Fibroblast of skin of right biceps (primary cell): ENCODE measurements around the gene NPBWR2.

Experiments used
- DNase-seq: peaks from one replicate; pipeline ENCODE4 v3.0.0-alpha.2; 2013

NPBWR2 gene

DNA sequence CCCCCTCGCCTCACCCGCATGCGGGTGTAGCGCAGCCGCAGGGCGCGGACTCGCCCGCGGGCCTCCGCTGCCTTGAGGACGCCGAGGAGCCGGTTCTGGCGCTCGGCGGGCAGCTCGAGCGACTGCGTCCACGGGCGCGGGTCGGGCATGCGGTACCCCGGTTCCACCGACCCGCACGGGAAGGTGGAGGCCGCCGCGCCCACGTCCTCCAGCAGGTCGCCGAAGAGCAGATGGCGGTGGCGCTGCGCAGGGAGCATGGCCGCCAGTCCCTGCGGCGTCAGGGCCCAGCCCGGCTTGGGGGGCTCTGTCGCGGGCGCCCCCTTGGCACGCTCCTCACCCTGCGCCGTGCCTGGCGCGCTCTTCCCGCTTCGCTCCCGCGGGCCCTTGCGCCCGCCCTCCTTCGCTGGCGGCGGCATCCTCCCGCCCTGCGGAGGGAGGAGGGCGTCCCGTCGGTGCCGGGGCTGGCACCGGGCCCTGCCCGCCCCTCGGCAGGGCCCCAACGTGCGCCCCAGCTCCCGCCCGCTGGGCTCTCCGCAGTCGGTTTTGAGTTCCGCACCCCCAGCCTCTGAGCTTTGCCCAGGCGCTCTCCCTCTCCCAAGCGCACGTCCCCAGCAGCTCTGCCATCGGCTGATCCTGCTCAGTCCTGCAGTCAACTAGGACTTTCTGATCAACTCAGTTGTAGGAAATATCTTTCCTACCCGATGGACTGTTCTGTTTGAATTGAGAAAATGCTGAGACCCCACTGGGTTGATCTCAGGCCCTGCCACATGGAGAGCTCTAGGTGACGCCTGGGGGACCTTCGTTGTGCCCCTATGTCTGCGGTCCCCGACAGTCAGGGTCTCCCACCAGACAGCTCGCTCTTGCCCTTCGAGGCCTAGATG lies 23.3 kb downstream of the NPBWR2 start, which contains the start of gene LKAAEAR1:
TSS of gene LKAAEAR1 (minus strand) at position 595 of the 881 bp plus-strand sequence. CDS start at position 416, 179 bp downstream.
- no peak for DNase-seq

DNA sequence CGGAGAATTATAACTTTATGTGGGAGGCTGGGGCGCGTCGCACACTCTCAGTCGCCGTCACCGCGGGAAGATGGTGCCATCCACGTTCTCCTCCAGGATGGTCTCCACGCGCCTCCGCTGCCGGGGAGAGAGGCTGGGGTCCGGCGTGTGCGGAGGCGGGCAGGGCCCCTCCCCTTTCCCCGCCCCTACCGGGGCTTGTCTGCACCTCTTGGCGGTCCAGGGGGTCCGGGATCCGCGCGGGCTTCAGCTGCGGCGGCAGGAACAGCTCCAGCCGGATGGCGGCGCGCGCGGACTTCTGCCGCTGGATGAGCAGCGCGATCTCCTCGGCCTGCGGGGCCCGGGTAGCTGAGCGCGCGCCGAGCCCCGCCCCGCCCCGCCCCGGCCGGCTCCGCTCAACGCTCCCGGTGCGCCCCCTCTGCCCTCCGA lies 24.0 kb downstream of the NPBWR2 start:
- DNase-seq, result peak; percentile 74

DNA sequence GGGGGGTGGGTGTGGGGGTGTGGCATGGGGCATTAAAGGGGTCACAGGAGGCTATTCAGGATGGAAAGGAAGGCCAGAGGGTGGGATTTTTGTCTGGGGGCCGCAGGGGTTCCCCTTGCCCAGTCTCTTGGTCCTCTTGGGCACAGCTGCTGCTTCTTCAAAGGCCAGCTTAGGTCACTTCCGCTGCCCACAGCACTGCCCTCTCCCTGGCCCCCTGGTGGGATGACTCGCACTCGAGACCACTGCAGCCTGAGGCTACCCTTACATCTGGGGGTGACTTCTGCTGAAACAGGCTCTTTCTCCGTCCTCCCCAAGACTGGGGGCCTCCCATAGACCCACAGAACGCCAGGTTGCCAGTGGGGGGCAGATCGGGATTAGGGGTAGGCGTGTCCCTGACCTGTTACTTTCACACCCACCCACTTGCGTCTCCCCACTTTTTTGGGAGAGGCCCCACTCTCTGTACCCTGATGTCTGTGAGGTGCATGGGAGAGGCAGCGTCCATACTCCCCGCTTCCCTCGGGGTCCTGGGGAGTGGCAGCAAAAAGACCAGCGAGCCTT lies 24.5 kb downstream of the NPBWR2 start:
- no peak for DNase-seq

DNA sequence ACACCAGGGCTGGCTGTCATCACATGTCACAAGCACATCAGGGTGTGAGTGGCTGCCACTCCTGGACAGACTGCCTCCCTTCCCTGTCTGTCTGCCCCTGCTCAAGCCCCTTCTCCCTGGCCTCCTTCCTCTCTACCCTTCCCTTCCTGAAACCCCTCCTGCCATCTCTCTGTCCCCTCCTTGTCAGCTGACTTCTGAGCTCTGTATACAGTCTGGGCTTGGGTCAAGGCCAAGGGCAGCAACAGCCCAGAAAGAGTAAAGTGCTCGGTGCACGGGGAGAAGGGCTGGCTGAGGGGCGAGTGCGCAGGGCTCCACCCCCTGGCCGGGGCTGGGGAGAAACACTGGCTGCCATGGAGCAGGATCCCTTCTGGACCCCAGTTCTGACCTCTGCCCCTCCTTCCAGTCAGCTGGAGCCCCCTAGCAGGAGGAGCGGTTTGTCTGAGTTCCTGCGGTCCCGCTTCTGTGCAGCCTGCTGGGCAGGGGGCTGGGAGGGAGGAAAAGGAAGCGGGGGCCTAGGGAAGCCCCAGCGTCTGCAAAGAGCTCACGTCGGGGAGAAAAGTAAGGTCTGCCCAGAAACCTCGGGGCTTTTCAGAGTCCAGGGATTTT lies 25.1 kb downstream of the NPBWR2 start:
- DNase-seq, result no peak

DNA sequence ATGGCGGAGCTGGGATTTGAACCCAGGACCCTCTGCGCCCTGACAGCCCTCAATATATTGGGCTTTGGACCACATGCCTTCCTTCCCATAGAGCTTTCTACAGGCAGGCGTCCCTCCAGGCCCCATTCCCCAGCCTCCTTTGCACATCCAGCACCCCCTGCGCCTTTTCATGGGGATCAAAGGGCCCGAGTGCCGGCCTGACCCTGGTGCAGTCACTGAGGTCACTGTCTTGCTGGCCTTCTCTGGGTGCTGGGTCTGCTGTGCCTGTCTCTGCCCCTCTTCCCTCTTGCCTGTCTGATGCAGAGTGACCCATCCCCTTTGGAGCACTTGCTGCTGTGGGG lies 25.8 kb downstream of the NPBWR2 start:
- DNase-seq, result no peak

DNA sequence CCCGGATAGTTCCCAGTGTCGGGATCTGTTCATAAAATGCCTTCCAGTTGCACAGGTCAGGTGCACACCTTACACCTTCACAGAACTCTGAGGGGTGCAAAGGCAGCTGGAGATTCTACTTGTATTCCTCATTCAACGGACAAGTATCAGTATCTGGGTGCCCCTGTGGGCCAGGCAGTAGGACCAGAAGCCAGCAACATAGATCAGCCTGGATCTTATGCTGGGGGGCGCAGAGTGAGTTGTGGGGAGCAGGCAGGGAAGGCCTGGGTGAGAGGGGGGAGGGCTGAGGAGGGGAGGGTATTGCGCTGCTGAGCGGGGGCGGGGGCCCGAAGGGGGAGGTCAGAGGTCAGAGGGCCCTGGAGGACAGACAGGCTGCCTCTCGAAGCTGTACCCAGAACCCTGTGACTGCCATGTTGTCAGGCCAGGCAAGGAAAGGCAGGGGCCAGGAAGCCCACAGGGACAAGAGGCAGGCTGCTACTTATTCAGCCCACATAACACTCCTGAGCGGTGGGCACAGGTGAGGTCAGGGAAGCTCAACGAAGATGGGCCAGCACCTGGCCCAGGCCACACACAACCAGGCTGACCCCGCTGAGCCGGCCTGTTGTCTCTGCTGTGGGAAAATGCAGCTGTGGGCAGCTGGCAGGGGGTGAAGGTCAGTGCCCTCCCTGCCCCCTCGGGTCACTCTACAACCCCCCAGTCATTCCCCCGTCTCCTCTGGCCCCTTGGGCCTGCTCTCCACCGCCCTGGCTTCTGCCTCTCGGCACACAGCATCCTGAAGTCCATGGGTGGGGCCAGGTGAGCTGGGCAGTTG lies 26.3 kb downstream of the NPBWR2 start:
- DNase-seq, result no peak

DNA sequence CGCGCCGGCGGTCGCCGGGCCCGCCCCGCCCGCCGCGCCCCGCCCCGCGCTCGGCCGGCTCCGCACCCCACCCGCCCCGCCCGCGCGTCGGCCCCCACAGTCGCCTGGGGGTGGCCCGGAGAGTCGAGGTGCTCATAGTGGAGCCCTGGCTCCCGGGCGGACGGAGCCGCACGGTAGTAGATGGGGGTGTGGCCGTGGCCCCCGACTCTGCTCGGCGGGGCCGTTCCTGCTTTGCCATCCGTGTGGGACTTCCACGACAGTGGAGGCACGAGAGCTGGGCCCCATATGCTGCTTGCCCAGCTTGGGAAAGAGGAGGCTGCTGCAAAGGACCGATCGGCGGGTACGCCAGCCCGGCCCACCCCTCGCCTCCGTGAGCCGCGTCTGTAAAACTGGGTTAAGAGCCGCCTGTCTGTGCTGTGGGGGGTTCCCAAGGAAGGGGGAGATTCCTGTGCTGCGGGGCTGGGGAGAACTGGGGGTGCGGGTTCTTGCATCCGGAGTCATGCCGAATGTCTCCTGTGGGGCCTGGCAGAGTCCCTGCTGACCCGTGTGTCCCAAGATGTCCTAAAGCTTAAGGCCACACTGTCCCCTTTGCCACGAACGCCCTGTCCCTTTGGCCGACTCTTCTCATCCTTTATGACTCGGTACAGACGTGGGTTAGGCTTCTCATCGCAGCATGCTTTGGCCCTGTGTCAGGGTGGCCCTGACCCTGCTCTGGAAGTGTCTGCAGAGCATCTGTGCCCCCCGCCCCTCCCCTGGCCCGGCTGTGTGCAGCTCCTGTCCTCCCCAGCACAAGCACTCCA lies 27.2 kb downstream of the NPBWR2 start, which contains the start of gene OPRL1:
TSS of gene OPRL1 (plus strand) at position 70 of the 800 bp plus-strand sequence. CDS start 12,639 bp downstream, outside the sequence.
- DNase-seq, result no peak

DNA sequence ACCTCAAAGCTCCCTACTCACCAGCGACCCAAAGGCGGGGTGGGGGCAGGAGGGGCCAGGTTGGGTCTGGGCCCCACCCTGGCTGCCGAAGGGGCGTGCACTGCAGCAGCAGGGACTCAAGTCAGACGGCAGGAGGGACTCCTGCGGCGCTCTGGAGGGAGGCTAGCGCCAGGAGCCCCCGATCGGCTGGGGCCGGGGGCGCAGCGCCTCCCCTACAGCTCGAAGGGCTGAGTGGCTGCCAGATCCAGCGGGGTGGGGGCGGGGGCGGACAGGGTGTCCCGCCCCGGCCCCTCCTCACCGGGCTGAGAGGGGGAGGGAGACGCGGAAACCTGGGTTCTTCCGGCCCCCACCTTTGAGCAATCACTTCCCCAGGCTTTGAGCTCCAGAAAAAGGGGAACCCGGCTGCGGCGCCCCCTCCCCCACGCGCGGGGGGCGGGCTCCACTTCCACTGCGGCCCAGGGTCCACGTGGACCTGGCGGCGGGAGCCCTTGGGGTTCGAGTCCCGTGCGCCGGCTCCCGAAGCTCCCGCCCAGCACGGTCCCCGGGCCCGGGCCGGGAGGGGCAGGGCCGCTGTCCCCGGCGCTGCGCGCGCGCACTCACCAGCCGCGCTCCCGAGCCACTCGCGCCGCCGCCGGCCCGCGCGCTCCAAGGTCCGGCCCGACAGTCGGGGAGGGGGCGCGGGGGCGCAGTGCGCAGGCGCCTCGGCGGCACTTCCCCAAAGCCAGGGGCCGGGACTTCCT lies 27.9 kb downstream of the NPBWR2 start, which contains the start of gene RGS19:
TSS of gene RGS19 (minus strand) at position 246 of the 740 bp plus-strand sequence. CDS start 2,632 bp downstream, outside the sequence.
- peak; percentile 72 for DNase-seq

DNA sequence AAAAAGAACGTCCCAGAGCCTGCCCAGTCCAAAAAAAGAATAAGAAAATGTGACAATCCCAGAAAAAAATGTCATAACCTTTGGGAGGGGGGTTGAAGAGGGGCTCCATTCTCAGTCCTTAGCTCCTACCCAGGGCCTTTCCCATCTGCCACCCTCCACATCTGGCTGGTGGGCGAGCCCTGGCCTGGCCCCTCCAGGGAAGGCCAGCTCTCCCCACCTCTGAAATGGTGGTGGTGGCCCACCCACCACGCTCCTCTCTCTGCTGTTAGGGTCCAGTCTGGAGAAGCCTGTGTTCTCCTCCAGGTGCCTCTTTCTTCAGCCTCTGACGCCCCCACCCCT lies 28.5 kb downstream of the NPBWR2 start:
- no peak for DNase-seq

DNA sequence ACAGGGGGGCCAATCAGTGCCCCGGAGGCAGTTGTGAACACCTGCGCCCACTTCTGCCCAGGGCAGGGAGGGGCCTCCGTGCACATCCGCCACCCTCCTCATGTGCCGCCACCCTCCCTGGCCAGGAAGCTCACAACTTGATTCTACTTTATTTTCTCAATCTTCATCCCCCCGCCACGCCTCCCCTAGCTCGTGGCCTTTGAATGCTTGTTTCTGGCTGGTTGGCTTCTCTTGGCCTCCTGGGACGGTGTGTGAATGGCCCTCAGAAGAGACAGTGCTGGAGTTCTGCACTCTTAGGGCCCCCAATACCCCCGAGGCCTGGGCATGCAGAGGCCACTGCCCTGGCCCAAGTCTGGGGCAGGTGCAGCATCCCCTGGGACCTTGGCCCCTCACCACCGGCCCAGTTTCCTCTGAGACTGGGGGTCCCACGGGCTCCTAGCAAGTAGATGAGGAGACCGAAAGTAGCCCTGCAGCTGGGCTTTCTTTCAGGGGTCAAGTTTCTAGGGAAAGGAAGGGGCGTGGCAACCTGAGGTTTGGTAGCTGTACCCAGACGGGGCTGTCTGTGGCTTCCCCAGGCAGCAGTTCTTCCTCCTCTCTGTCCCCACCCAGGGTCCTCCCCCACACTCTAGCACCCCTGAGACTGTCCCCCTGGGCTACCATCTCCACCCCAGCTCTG lies 29.4 kb downstream of the NPBWR2 start:
- no peak for DNase-seq

DNA sequence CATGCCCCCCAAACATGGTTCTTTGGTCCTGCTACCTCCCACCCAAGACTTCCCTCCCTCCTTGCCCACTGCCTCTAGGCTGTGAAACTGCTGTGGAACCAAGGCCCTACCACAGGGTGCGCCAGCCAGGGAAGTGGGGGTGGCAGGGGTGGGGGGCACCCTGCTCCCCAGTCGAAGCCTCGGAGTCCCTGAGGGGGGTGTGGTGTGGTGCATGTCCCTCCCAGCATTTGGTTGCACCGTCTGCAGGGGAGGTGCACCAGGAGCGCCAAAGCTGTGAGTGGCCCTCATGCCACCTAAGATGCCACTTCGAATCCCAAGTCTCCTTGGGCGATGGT lies 29.9 kb downstream of the NPBWR2 start:
- DNase-seq, result no peak

DNA sequence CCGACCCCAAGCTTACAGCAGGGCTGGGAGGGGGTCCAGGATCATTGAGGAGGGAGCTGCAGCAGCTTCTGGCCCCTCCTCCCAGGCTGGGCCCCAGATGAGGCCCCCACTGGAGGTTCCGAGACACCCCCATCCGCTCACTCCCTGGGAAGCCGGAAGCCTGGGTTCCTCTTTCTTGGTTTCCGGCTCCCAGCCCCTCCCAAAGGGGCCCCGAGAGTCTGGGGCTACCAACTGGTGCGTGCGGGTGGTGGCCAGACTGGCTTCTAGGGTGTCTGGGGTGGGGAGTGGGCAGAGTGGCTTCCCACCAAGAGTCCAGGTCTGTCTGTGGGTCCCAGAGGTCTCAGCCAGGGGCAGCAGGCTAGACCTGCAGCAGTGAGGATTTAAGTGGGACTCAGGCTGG lies 30.3 kb downstream of the NPBWR2 start:
- DNase-seq, result no peak

DNA sequence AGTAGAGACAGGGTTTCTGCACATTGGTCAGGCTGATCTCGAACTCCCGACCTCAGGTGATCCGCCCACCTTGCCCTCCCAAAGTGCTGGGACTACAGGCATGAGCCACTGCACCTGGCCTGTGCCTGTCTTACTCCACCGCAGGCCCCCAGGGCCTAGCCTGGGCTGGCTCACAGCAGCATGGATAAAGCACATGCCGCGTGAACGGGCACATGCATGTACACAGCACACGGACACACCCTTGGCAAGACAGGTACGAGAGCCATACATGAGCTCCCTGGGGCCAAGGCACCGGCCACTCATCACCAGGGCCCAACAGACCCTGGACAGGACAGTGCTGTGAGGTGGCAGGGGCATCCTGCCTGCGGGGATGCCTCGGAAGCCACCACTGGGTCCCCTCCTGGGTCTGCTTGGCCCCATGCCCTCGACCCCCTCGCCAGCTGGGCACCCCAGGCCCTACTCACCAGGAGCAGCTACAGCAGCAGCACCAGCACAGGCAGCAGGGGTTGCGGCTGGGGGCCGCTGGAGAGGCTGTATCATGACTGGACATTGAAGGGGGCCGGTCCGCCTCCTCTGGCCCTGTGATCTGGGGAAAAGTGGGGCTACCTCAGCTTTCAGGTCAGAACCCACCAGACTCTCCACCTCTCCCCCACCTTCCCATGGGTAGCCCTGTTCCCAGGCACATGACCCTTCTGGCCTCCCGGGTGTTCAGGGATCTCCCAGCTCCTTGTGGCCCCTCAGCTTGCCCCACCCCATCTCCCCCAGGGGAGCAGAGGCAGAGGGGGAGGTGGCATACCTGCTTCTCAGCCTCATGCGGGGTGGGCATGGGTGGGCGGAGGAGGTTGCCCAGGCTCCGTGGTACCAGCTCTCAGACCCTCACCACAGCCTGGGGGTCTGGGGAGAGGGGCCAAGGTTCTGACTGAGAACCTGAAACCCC lies 31.0 kb downstream of the NPBWR2 start:
- DNase-seq, result no peak

DNA sequence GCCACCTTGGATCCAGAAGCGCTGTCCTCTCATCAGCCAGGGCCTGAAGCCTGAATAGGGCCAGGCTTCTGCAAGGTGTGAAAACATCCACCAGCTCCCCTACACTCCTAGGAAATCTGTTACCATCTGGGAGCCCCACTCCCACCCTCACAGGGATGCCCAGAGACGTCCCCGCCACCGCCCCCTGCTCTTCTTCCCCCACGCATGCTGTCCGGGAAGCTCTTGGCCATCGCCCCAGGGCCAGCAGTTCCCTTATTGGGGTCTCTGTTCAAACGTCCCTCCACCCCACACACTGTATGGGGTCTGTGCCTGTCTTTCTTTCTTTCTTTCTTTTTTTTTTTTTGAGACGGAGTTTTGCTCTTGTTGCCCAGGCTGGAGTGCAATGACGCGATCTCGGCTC lies 31.8 kb downstream of the NPBWR2 start:
- no peak for DNase-seq

DNA sequence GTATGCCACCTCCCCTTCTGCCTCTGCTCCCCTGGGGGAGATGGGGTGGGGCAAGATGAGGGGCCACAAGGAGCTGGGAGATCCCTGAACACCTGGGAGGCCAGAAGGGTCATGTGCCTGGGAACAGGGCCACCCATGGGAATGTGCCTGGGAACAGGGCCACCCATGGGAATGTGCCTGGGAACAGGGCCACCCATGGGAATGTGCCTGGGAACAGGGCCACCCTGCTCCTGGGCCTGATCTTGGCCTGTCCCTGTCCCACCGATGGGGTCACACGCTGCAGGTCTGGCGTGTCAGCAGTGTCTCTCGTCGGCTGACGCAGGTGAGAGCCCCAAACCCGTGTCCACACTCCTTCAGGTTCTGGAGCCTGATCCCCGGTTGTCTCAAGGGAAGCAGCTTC lies 32.4 kb downstream of the NPBWR2 start:
- DNase-seq, result no peak

DNA sequence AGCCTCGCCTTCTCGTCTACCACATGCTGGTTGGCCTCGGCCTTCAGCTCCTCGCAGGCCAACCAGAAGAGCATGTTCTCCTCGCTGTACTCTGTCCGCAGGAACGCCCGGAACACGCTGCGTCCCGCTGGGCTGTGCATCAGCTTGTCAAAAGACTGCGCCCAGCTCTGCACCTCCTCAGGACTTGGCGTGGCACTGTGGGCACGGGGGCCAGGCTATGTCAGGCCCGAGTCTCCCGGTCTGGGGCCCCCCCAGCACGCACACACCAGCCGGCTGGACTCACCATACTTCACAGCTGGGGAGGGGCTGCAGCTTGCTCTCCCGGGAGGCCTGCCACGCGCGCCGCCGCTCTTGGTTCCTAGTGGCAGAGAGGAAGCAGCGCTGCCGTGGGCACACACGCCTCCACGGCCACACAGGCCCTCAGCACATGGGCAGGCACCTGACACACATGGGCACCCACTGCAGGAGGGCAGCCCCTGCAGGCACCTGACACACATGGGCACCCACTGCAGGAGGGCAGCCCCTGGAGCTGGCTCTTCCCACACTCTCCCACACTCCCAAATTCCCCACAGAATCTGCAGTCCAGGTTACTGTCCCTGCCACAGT lies 33.1 kb downstream of the NPBWR2 start:
- DNase-seq, result no peak

DNA sequence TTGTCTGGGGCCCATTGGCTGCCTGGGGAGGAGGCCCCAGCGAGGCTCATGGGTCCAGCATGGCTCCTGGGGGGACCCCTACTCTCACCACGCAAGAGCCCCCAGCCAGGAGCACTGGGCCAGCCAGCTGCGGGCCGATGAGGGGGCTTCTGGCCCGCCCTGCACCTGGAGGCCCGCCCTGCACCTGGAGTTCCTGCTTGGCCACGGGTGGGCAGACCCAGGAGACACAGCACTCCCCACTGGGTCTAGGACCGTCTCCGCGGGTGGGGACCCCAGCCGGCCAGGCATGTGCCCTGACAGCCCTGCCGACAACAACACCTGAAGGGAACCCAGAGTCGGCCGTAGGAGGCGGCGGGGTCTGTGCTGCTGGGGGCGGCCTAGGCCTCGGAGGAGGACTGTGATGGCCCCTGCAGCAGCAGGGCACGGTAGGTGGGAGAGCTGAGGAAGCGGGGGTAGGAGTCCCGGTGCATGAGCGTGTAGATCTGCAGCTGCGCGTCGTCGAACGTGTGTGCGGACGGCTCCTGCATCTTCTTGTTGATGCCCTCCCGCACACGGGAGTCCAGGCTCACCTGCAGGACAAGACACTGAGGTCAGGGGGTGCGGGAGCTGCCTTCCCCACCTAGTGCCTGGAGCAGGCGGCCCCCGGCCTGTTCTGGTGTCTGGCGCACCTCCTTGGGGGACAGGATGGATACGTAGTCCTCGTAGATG lies 33.7 kb downstream of the NPBWR2 start:
- no peak for DNase-seq

DNA sequence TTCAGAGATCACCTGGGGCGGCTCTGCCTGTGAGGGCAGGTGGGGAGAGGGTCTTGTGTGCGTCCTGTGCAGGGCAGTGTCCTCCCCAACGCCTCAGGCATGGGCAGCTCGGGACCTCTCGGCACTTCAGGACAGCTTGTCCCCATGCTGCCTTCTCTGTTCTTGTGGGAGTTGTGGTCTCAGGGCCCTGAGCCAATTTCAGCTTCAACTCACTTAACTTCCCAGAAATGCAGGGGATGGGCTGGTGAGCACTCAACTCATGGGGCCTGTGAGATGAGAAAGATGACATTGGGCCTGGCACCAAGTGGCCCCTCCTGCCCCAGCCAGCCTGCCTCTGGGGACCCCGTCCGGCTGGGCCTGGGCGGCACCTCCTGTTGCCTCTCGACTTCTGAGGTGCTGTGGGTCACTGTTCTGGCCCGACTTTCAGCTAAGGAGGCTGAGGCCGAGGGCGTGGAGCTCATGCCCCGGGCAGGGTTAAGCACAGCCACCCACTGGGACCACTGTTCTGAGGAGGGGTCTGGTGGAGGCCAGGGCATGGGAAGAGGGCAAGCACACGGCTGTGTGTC lies 34.8 kb downstream of the NPBWR2 start:
- DNase-seq, result no peak
